VCaP (cell line): ENCODE measurements around the gene IRX1.

ENCODE experiments used
- H3K27ac ChIP-seq: fragments of 450-650 bp; 2 replicates; pipeline ENCODE4 v1.5.1; 2017
- TF ChIP-seq, protein P1 (sequence below): fragments of 450-650 bp; conservative IDR thresholded peaks from 2 replicates; pipeline ENCODE4 v1.5.1; 2017; ENCODE audit warnings: mild to moderate bottlenecking, moderate library complexity

IRX1 gene

DNA sequence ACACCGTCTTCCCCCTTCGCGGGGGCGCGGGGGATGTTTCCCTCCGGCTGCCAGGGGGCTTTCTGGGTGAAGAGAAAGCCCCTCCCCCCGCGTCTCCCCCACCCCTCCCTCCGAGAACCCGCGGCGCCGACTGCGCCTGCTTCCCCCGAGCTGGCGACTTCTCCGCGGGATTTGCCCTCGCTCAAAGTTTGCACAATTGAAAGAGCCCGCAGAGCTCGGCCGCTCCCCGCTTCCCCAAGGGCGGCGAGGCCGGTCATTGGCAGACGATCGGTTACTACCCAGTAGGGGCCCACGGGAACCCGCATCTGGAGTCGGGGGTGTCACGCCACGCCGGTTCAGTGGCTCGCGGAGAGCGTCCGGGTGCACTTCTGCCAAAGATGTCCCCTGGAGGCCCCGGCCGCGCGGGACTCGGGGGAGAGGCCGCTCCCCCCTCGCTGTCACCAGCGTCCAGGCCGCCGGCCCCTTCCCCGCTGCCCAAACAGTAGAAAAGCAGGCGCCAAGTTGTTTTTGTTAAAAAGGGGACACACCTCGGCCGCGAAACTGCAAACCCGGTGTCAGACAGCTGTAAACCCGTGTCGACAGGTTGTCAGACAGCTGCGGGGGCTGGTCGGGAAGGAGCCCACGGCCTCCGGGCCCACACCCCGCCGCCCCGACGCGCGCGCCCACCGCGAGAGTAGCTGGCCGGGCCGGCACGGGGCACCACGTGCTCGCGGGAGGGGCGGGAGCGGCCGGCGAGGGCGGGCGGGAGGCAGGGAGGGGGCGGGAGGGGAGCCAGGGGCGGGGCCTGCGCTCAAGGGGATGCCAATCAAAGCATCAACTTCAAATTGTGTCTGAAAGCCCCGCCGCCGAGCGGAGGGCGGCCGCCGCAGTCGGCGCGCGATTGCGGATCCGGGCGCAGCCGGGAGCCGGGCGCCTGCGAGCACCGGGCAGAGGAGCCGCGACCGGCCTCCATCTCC, at the start of gene IRX1:
Gene IRX1, plus strand, starts transcription at position 827 of the 956 bp plus-strand sequence. CDS start 274 bp downstream, outside the sequence.
- TF ChIP-seq, protein P1, sequence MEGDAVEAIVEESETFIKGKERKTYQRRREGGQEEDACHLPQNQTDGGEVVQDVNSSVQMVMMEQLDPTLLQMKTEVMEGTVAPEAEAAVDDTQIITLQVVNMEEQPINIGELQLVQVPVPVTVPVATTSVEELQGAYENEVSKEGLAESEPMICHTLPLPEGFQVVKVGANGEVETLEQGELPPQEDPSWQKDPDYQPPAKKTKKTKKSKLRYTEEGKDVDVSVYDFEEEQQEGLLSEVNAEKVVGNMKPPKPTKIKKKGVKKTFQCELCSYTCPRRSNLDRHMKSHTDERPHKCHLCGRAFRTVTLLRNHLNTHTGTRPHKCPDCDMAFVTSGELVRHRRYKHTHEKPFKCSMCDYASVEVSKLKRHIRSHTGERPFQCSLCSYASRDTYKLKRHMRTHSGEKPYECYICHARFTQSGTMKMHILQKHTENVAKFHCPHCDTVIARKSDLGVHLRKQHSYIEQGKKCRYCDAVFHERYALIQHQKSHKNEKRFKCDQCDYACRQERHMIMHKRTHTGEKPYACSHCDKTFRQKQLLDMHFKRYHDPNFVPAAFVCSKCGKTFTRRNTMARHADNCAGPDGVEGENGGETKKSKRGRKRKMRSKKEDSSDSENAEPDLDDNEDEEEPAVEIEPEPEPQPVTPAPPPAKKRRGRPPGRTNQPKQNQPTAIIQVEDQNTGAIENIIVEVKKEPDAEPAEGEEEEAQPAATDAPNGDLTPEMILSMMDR, result no peak
- H3K27ac ChIP-seq, result no peak within 1 kb of the TSS

DNA sequence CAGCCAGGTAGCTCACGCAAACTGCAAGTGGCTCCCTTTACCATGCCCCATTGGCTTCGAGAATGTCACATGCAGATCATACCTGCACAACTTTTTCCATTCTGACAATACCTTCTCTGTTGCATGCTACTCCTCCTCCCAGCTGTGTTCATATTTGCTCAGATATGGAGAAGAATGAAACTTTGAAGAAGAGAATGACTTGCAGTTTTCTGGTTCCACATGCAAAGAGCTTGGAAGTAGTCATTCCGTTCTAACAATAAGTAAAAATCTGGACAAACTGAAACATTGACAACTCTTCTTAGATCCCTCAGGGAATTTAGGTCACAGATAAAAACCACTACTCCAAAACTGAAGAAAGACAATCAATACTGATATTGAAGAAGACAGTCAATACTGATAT, 49.6 kb upstream of the IRX1 start:
- TF ChIP-seq, protein P1, result no peak
- no peak overlapping the region for H3K27ac ChIP-seq

DNA sequence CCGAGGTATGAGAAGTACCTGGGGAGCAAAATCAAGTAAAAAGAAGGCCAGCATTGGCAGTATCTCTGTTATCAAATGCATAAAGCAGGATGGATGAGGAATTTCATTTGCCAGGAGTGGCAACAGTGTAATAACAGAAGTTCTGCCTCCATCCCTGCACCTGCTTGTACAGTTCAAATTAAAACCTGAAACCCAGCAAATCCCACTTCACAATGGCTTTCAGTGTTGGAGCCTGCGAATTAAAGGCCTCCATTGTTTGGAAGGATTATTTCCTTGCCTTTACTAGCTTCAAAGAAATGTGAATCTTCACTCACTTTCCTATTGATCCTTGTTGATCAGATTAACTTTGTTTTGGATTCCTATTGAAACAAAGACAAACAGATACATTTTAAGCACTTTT, 31.5 kb upstream of the IRX1 start:
- TF ChIP-seq, protein P1, result no peak
- no peak overlapping the region for H3K27ac ChIP-seq

DNA sequence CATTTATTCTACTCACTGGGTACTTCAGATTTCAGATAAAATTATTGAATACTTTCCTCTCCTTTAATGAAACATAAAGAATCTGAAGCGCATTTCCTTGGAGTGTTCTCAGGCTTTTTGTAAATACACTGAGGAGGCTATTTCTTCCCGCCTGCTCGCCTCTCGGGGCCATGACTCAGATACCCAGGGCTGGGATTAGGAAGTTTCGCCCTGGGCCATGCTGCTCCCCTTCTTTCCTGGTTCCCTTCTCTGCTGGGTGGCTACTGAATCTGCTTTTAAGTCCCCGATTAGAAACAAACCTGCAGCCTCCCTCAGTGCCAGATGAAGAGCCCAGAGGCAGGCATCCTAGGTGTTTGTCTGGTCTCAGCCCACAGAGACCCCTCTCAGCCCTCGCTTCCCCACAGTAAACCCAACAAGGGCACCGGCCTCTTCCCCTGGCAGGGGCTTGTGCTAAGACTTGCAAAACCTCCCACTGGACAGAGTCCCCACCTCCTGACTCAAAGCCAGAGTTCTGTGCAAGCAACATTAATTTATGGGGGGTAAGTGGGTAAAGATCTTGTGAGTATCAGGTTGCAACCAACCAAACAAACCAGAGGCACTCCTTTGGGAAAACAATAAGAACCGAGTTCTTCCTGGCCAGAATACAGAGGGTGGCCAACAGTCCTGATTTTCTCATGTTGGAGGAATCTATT, 30.7 kb upstream of the IRX1 start:
- no peak overlapping the region for H3K27ac ChIP-seq
- TF ChIP-seq, protein P1, result no peak

DNA sequence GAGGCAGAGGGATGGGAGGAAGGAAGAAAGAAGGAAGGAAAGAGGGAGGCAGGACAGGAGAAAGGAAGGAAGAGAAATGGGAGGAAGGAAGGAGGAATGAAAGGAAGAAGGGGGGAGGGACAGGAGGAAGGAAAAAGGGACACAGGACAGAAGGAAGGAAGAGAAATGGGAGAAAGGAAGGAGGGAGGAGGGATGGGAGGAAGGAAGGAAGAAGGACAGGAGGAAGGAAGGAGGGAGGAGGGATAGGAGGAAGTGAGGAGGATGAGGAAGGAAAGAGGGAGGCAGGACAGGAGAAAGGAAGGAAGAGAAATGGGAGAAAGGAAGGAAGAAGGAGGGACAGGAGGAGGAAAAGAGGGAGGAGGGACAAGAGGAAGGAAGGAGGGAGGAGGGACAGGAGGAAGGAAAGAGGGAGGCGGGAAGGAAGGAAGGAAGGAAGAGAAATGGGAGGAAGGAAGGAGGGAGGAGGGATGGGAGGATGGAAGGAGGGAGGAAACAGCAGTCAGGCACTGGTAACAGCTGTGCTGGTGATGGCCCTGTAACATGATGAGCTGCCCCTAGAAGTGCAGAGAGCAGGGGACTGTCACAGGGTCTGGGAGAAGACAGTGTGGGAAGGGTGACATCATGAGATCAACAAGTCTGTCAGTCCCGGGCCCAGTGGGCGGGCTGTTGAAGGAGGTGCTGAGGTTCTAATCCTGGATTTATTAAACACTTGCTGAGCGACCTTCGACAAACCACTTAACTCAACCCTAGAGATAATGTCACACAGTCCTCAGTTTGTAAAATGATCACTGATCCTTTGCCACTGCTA, 10.7 kb upstream of the IRX1 start:
- TF ChIP-seq, protein P1, result no peak
- no peak overlapping the region for H3K27ac ChIP-seq

DNA sequence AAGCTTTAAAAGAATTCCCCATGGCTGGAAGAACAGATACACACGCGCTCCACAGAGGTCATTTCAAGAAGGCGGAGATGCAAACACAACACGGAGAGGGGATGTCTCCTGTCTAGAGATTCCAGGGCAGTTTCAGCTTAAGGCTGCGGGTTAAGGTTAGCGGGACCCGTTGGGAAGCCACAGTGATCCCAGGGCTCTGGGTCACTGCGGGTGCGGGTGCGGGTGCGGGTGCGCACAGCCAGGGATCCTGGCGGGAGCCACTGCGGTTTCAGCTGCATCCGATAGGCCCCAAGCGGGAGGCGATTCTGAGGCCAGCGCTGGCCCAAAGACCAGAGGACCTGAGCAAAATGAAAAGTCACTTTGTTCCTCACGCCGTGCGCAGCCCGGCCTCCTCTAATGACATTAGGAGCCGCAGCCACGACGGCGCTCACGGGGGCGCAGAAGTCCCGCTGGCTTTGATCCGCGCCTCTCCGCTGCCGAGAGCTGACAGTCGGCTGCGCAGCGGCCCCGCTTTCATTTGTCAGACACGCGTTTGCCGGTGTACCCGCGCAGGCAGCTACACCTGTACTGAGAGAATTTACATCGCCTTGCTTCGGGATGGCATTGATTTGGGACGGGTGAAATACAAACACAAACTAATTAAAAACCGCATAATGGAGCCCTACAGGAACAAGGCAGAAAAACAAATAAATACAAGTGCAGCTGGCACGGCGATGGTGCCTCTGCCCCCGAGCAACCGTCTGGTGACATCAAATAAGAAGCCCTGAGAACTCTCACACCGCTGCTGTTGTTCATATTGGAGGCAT, 5.3 kb upstream of the IRX1 start:
- no peak overlapping the region for H3K27ac ChIP-seq
- TF ChIP-seq, protein P1, result no peak
